HG03520 (cell line): ENCODE data around the gene CARD10.

Experiments used
- ATAC-seq: cut with Tn5 transposase; IDR thresholded peaks from one replicate; pipeline ENCODE4 v1.9.1; 2021; ENCODE audit warnings: mild to moderate bottlenecking, moderate library complexity; ENCODE audit not compliant: unreplicated experiment

The CARD10 gene

GRCh38 chr22:37443086-37443485, 76.1 kb downstream of the CARD10 start:
- no peak for ATAC-seq

- no peak for ATAC-seq
Measured at GRCh38 chr22:37442537-37442936, 76.7 kb downstream of the CARD10 start.

GRCh38 chr22:37442135-37442534, 77.1 kb downstream of the CARD10 start:
- ATAC-seq, result no peak

- no peak for ATAC-seq
Measured at GRCh38 chr22:37440875-37441274, 78.3 kb downstream of the CARD10 start.
